HuH-7 (cell line): ENCODE measurements around the gene RASGRF2.
"Not testable (repeated sequence)": the region's sequence is repeated elsewhere in the genome, so short reads cannot be mapped to it uniquely, and the experiment has no call there.

Source experiments
- DNase-seq: peaks from one replicate; pipeline ENCODE4 v3.0.0; 2011; ENCODE audit warnings: low spot score

The RASGRF2 gene

DNA sequence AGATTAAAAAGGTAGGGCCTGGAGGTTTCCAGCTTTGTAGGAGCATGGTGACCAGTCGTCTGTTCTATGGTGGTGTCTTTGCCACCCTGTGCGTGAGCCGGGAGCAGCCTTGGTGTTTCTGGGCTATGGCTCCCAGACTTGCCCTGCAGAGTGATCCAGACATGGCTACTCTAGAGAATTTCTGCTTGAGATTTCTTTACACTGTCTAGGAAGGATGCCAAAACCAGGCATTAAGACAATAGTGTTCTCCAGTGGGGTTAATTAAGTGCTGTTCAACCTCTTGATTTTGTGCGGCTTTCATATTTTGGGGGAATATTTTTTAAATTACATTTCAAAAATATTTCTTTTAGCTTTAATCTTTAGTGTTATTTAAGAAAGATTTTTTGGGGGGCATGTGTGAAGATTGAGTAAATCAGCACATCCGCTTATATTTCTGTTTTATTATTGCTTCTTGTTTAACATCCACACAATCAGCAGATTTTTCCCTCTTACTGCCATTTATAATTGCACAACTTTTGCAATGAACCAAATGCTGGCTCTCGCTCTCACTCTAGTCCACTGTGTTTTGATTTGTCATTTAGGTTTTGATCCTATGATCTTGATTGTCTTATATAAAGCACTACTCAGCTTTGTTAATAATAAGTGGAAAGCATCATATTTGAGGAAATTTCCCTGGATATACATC is 110.5 kb downstream of the RASGRF2 start:
- no peak for DNase-seq

DNA sequence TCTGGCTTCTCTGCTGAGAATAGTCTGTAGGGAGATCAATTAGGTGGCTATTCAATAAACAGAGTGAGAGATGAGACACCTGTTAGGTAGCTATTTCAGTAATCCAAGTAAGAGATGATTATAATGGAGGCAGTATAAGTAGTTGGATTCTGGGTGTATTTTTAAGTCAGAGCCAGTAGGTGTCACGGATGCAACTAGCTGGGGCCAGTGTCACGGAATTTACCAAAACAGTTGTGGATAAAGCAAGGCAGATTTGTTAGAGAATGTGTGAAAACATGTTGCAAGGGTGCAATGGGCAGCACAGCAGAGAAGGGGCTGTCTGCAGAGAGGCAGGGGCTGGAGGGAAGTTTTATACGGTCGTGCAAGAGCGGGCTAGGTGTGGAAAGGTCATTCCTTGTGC is 114.9 kb downstream of the RASGRF2 start:
- no peak for DNase-seq

DNA sequence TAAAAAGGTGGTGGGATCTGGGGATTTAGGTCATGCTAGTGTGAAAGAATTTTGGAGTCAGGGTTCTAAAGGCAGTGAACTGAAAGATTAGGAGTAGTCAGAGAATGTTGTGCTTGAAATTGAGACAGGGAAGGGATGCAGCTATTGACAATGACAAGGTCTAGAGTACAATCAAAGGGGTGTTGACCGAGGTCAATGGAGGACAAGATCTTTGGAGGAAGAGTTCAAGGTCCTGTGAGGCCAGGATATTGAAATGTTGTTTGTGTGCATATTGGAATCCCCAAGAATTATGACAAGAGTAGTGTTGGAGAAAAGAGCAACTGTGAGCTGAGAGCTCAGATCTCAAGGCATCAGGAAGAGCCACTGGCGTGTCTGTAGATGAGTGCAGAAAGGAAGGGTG is 116.9 kb downstream of the RASGRF2 start:
- DNase-seq, result no peak

DNA sequence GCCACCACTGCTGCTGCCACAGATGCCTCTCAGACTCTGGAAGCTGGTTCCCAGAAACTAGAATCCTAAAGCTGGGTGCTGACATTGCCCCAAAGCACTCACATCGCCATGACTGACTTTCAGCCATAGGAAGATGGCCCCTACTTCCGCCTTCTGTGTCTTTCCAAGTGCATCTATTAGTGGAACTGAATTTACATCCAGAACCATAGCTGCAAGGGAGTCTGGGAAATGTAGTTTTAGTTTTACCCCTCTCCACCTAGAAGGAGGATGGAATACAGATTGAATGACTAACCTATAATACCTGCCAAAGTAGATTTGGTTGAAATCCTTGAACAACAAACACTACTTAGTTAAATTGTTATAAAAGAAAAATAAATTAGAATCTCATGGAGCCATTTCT is 118.8 kb downstream of the RASGRF2 start:
- DNase-seq, result no peak

DNA sequence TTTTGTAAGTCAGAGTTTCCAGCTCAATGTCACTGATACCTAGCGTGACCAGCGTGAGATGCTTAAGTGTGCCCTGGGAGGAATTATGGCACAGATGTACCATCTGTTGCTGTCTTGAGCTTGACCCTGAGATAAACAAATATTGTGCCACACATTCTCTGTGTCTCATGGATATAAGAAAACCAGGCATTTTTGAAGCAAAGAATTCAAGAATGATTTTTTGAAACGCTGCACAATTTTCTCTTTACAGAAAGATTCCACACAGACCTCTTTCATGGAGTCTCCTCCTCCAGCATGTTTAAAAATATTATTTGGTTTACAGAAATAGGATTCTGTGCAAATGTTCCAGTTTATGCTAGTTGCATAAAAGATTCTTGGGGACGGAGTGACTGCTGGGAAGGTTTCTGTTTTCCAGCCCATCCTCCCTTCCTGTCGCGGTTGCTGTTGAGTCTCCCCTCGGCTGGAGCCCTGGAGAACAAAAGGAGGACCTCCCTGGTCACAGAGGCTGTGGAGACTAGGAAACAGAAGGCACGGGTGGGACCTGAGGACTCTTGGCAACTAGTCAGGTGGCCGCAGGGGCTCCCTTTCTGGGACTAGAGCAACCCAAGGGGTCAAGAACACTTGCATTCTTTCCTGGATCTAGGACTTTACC is 120.8 kb downstream of the RASGRF2 start:
- DNase-seq, result no peak

DNA sequence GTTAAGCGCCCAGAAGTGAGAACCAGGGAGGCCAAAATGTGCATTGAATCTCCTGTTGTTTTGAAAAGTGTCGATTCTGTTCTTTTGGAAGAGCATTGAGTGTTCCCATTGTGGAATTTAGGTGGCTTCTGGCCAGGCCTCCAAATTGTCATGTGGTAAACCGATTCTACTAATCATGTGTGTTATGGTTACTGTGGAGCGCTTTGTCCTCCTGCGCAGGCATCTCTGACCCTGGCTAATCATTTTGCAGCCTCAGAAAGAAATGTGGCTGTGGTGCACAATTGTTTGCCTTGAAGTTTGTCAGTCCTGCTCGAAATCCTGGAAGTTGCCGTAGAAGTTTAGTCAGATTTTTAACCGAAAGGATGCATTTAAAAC is 121.3 kb downstream of the RASGRF2 start:
- no peak for DNase-seq

DNA sequence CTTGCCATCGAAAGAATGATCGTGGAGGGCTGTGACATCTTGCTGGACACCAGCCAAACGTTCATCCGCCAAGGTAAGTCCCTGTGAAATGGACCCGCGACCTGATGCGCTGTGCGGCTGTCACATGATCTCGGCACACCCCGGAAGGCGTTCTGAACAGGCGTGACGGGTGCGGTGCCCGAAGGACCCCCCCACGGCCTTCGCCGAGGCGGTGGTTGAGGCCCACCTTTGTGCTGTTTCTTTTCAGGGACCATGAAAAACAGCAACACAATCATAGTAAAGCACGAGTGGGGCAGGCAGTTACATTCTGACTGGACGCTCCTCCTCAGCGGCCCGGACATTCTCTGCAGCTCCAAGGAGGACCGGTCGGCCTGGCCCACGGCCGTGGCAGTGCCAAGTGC is 126.7 kb downstream of the RASGRF2 start:
- no peak for DNase-seq

DNA sequence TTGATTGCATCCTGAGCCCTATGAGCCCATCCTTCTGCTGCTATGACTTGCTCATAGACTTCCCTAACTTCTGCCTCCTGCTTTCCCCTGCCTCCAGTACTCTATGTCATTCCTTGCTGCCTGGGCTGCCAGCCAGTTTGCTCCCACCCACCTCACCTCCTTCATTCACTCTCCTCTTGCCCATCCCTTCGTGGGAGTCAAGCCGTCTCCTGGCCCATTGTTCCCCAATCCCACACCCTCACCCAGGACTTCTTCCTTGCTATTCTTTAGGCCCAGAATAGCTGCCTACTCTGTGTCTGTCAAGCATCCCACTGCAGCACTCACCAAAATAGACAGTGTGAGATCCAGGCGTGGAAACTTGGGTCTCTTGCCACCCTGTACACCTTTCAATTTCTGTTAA is 131.0 kb downstream of the RASGRF2 start:
- no peak for DNase-seq

DNA sequence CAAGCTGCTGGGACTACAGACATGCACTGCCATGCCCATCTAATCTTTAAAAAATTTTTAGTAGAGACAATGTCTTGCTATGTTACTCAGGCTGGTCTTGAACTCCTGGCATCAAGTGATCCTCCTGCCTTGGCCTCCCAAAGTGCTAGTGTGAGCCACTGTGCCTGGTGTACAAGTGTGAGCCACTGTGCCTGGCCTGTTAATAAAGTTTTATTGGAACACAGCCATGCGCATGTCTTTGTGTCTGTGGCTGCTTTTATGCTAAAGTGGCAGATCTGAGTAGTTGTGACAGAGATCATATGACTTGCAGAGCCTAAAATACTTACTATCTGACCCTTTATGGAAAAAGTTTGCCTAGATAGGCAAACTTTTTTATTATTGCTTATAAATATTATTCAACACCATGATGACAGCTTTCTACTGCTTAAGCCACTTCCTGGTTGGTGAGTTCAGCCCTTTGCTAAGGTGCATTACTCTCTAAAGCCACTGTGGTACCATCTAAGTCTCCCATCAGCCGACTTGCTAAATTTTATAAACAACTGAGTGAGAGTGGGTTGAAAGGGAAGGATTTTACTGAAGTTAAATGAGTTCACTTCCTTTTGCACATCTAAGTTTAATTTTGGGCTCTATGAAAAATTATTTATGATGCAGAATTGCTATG is 133.5 kb downstream of the RASGRF2 start:
- DNase-seq, result peak; percentile 6

DNA sequence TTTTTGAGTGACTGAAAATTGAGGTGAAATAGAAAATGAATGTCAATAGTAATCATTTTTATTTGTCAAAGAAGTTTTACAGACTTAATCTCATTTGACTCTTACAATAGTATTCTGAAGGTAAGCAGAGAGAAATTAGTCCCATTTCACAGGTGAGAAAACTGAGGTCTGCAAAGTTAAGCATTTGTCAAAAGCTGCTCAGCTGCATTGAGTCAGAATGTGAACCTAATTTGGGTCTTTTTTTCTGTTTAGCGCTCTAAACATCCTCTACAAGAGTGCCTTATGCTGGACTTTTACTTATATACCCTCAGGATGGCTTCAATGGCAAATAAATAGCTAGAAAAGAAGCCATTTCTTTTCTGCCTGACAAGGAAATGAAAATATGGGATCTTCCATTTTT is 135.7 kb downstream of the RASGRF2 start:
- no peak for DNase-seq

DNA sequence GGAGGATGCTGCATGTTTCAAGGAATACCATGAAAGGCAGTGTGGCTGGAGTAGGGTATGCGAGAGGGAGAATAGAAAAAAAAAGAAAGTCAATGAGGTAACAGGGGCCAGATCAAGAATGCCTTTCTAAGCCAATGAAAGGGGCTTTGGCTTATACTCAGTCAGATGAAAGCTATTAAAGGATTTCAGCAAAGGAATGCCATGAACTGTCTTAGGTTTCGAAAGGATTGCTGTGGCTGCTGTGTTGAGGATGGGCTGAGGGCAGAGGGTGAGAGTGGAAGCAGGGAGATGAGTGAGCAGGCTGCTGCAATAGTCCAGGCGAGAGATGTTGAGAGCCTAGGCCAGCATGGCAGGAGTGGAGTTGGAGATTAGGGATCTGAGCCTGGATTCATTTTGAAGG is 137.6 kb downstream of the RASGRF2 start:
- DNase-seq, result no peak

DNA sequence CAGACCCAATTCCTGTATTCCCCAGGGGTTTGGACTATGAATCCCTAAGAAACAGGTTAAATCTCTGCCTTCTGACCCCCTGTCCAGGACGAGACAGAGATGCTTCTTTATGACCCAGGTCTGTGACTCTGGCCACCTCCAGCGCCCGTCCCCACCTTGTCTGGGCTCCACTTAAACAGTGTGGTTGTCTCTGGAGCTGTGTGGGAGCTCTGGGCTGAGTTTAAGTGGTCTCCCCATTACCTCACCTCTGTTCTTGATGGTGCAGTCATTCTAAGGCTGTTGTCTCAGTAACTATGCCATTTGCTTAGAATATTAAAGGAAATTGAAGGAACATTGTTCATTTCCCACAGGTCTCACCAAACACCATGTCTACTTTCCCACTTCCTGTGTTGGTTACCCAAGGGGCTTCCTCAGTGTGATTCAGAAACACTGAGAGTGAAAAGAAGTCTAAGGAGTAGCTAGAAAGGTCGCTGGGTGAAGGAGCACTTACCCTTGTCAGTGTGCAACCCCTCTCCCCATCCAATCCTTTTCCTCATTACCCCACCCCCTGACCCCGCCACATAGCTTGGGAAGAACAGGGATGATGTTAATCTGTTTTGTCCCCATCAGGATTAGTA is 145.2 kb downstream of the RASGRF2 start:
- DNase-seq, result no peak

DNA sequence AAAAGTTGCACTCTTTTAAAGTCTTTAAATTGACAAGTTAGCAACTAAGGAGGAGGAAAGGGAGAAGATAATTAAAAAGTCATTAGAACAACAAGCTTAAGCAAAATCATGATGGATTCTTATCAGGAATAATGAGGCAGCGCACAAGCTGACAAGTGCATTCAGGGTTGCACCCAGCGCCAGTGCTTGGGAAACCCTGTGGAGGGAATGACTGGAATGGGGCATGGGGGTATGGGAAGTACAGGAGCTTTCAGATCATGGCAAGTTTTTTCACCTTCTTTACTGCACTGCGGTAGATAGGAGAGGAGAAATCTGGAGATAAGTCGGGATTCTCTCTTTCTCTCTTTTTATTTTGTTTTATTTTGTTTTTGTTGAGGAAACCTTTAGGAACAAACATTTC is 155.1 kb downstream of the RASGRF2 start:
- no peak for DNase-seq

DNA sequence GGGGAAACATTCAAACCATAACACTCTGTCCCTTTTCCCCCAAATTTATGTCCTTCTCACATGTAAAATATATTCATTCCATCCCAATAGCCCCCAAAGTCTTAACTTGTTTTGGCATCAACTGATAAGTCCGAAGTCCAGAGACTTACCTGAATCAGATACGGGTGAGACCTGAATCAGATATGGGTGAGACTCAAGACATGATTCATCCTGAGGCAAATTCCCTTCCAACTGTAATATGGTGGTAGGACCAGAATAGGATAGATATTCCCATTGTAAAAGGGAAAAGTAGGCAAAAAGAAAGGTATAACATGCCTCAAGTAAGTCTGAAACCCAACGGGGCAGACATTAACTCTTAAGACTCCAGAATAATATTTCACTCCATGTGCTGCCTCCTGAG is 157.4 kb downstream of the RASGRF2 start:
- DNase-seq, result no peak

DNA sequence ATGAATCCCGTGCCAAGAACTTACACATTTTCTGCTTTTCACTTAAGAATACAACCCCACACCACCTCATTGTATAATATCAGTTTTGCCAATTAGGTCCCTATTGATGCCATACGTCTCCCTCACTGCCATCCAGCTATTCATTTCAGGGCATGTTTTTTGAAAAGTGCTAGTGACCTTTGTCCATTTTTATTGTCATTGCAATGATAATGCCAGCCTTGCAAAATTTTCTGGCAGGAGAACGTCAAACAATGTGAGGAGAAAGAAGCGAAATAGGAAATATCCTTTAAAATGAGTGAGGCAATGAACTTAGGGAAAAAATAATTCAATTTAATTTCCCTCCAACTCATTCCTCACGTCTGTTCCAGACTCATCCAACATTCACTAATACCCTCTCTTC is 161.1 kb downstream of the RASGRF2 start:
- DNase-seq, result no peak

DNA sequence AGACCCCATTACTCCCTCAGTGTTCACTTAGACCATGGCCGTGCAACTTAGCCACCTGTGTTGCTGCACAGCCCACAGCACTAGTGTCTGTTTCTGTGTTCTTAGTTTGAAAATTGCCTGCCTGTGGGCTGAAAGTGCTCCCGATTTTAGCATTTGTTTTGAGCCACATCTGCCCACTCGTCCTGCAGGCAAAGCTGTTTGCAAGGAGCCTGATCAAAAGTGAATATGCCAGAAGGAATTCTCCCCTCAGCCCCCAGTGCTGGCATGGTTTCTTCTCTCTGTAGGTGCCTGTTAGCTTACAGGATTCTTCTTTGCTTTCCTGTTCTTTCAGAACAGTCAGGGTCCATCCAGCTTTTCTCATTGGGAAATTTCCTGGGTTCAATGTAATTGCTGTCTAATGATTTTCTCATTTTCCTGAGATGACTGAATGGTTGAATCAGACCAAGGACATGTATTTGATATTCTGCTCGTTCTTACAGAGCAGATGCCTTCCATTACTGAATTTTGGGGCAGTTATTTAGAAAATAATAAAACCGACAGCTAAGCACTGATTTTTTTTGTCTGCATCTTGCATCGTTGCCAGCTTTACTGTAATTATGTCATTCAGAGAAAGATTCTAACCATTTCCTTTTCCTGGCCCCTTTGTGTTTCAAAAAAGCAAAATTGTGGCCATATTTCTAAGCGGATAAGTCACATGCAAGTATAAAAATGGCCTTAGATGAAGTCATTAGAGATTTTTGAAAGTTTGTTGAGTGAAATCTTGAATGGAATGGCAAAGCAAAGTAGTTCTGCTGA is 161.9 kb downstream of the RASGRF2 start:
- DNase-seq, result no peak

DNA sequence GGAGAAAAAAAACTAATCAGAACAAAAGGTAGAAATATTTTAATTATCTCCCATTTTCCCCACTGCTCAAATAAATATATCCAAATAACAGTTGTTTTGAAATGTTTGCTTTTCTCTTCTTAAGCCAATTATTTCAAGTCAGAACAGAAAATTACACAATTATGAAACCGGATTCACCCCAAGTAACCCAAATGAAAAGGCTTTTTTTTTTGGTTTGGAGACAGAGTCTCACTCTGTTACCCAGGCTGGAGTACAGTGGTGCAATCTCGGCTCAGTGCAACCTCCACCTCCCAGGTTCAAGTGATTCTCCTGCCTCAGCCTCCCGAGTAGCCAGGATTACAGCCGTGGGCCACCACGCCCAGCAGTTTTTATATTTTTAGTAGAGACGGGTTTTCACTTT is 164.5 kb downstream of the RASGRF2 start:
- DNase-seq, result not testable (repeated sequence)

DNA sequence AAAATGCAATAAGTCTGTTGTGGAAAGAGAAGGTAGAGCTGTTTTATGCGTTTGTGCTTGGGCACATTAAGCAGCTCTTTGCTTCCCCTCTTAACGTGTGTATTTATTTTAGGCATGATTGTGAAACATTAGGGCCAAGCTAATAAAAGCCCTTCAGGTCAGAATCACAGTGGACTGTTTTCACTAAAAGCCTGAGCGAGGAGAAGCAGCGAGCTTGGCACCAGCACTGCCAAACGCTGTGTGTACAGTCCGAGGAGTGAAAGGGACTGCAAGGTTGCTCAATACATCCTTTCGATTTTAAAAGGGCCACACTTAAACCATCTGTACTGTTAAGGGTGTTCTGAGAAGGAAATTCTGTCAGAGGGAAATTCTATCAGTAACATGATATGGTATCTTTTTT is 165.8 kb downstream of the RASGRF2 start:
- peak; percentile 19 for DNase-seq

DNA sequence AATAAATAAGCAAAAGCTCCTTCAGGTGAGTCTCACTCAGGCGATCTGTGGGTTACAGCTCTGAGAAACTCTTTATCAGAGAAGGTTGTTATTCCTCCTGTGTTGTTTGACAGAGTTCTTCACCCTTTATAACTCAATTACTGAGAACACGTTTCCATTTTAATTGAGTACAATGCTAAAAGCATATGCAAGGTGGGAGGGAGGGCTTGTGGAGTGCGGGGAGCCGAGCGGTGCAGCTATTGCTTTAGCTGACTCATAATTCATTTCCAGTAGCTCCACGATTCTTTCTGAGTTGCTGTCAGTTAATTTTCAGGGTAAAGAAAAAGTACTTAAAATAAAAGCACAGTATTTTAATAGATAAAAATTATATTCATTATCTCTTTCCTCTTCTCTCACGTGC is 168.3 kb downstream of the RASGRF2 start:
- no peak for DNase-seq

DNA sequence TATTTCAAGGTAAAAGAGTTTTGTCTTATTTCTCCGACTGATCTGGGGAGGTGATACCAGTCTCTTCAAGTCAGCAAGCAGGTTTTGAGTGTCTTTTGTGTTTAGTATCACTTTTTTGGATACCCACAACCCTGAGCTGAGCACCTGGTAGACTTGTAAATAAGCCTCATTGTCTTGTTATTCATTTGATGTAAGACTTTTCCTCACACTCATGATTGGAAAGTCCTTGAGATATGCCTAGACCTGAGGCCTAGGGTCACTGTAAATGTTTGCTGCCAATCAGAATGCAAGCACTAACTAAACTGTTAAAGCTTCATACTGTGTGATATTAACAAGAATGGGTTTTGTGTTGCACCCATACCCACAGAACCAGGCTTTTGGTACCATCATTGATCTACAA is 172.2 kb downstream of the RASGRF2 start:
- DNase-seq, result no peak

DNA sequence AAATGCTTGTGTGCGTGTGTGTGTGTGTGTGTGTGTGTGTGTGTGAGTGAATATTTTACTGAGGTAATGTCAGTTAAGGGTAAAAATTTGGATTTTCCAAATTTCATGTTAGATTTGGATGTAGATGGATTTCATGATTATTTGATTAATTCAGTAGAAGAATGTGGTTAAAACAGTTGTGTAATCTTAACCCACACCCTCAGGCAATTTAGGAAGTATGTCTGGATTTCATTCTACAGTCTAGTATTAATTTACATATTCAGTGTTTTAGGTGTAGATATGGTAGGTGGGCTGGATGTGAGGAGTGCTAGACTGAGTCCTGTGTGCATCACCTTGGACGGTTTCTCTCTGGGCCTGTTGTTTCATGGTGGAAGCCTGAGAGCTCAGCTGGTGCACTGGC is 173.9 kb downstream of the RASGRF2 start:
- no peak for DNase-seq

DNA sequence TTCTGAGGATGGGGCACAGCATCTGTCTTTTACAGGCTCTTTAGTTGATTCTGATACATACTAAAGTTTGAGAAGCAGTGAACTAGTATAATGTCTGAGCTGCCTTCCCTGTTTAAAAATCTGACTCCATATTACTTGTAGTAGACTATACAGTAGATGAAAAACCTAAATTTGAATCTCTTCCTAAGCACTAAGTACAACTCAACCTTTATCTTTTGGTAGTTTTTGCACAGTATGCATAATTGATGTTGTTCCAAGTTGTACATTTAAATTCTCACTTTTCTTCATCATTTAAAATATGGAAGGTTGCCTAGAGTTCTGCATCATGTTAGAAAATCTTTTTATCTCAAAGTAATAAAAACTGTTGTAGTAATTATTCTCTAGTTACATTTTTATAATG is 174.4 kb downstream of the RASGRF2 start:
- no peak for DNase-seq
